ENCODE data around the gene KIRREL3.

KIRREL3 gene

DNA sequence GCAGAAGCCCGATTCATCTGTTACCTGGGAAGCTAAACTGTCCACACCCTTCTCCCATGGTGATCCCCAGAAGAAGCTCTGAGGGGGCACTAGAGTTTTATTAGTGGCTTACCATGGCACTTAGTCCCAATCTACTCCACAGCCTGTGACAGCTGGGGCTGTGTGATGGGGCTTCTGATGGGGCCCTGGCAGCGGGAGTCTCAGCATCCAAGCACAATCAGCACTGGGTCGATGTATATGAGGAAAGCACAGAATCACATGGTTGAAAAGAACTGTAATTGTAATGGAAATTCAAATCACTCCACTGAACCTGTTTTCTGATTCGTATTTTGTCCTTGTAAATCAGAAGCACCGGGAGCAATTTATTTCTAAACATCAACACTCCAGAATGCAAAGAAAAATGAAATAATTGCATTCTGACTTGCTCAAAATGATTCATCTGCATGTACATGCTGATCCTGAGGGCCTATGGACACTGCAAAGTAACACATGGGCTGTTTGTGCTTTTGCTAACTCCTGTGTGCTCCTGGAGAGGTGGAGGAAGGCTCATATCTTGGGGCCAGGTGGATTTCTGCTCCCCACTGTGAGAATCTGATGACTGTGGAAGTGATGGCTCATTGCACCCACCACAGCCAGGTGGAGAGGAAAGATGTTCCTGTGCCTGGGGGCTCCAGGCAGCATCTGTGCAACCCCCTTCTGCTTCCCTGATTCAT is 203.0 kb downstream of the KIRREL3 start:
- Histone ChIP-seq H3K4me1 (ENCODE audit: control insufficient read depth, low read depth, low read length) (peaks cover 6% of the 10 kb centered on the region), H3K36me3 (ENCODE audit: control insufficient read depth, low read depth, low read length) (no peaks in the 10 kb centered on the region), H3K4me3 (ENCODE audit: low read length) (no peak overlapping the region), H3K27ac (ENCODE audit: low read length) (no peak overlapping the region), H3K27me3 (ENCODE audit: control insufficient read depth, insufficient read depth, low read length) (no peaks in the 10 kb centered on the region), H3K9me3 (ENCODE audit: control insufficient read depth, low read depth, low read length) (no peaks in the 10 kb centered on the region), H3K9ac (ENCODE audit: low read length) (no peak overlapping the region)

GRCh38 chr11:126793596-126793995 is 207.0 kb downstream of the KIRREL3 start:
- H3K4me1 ChIP-seq (ENCODE audit: control insufficient read depth, low read depth, low read length): peaks cover 6% of the 10 kb centered on the region
- H3K9me3 ChIP-seq (ENCODE audit: control insufficient read depth, low read depth, low read length): no peaks in the 10 kb centered on the region
- no peaks in the 10 kb centered on the region for H3K36me3 ChIP-seq (ENCODE audit: control insufficient read depth, low read depth, low read length)
- no peak overlapping the region for H3K9ac ChIP-seq (ENCODE audit: low read length)
- H3K27ac ChIP-seq (ENCODE audit: low read length): no peak overlapping the region
- no peak overlapping the region for H3K4me3 ChIP-seq (ENCODE audit: low read length)
- no peaks in the 10 kb centered on the region for H3K27me3 ChIP-seq (ENCODE audit: control insufficient read depth, insufficient read depth, low read length)

GRCh38 chr11:126791991-126792390 is 208.6 kb downstream of the KIRREL3 start:
- Histone ChIP-seq H3K4me1 (ENCODE audit: control insufficient read depth, low read depth, low read length) (no peaks in the 10 kb centered on the region), H3K9ac (ENCODE audit: low read length) (no peak overlapping the region), H3K36me3 (ENCODE audit: control insufficient read depth, low read depth, low read length) (no peaks in the 10 kb centered on the region), H3K27me3 (ENCODE audit: control insufficient read depth, insufficient read depth, low read length) (no peaks in the 10 kb centered on the region), H3K27ac (ENCODE audit: low read length) (no peak overlapping the region), H3K9me3 (ENCODE audit: control insufficient read depth, low read depth, low read length) (no peaks in the 10 kb centered on the region), H3K4me3 (ENCODE audit: low read length) (no peak overlapping the region)

DNA sequence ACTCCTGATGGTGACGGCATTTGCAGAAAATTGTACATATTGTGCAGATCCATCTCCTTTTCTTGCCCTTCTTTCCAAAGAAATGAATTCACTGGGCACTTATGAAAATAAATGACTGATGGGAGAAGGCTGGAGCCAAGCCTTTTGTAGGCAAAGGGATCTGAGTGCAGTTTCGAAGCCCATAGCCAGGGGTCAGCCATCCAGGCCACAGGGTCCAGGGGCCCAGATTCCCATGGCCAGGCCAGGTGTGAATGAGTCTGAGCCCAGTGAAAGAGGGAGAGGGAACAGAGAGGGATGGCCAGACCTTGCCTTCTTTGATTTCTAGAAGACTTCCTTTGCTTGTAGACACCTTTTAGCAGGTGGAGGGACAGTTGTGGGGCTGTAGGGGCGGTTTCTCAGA is 209.1 kb downstream of the KIRREL3 start:
- H3K4me1 ChIP-seq (ENCODE audit: control insufficient read depth, low read depth, low read length): no peaks in the 10 kb centered on the region
- no peak overlapping the region for H3K27ac ChIP-seq (ENCODE audit: low read length)
- no peaks in the 10 kb centered on the region for H3K36me3 ChIP-seq (ENCODE audit: control insufficient read depth, low read depth, low read length)
- H3K27me3 ChIP-seq (ENCODE audit: control insufficient read depth, insufficient read depth, low read length): no peaks in the 10 kb centered on the region
- H3K4me3 ChIP-seq (ENCODE audit: low read length): no peak overlapping the region
- H3K9ac ChIP-seq (ENCODE audit: low read length): no peak overlapping the region
- no peaks in the 10 kb centered on the region for H3K9me3 ChIP-seq (ENCODE audit: control insufficient read depth, low read depth, low read length)

GRCh38 chr11:126790550-126791081 is 210.0 kb downstream of the KIRREL3 start:
- no peaks in the 10 kb centered on the region for H3K9me3 ChIP-seq (ENCODE audit: control insufficient read depth, low read depth, low read length)
- H3K27me3 ChIP-seq (ENCODE audit: control insufficient read depth, insufficient read depth, low read length): no peaks in the 10 kb centered on the region
- no peak overlapping the region for H3K4me3 ChIP-seq (ENCODE audit: low read length)
- H3K9ac ChIP-seq (ENCODE audit: low read length): no peak overlapping the region
- H3K4me1 ChIP-seq (ENCODE audit: control insufficient read depth, low read depth, low read length): no peaks in the 10 kb centered on the region
- H3K36me3 ChIP-seq (ENCODE audit: control insufficient read depth, low read depth, low read length): no peaks in the 10 kb centered on the region
- no peak overlapping the region for H3K27ac ChIP-seq (ENCODE audit: low read length)

- Histone ChIP-seq H3K4me3 (ENCODE audit: low read length) (no peak overlapping the region), H3K27ac (ENCODE audit: low read length) (no peak overlapping the region), H3K9me3 (ENCODE audit: control insufficient read depth, low read depth, low read length) (no peaks in the 10 kb centered on the region), H3K4me1 (ENCODE audit: control insufficient read depth, low read depth, low read length) (peaks cover 6% of the 10 kb centered on the region), H3K9ac (ENCODE audit: low read length) (no peak overlapping the region), H3K36me3 (ENCODE audit: control insufficient read depth, low read depth, low read length) (no peaks in the 10 kb centered on the region), H3K27me3 (ENCODE audit: control insufficient read depth, insufficient read depth, low read length) (no peaks in the 10 kb centered on the region)
These were observed 217.8 kb downstream of the KIRREL3 start for GRCh38 chr11:126782810-126783209.

- H3K4me1 ChIP-seq (ENCODE audit: control insufficient read depth, low read depth, low read length): peaks cover 6% of the 10 kb centered on the region
- no peak overlapping the region for H3K4me3 ChIP-seq (ENCODE audit: low read length)
- H3K36me3 ChIP-seq (ENCODE audit: control insufficient read depth, low read depth, low read length): no peaks in the 10 kb centered on the region
- no peak overlapping the region for H3K9ac ChIP-seq (ENCODE audit: low read length)
- no peaks in the 10 kb centered on the region for H3K27me3 ChIP-seq (ENCODE audit: control insufficient read depth, insufficient read depth, low read length)
- no peak overlapping the region for H3K27ac ChIP-seq (ENCODE audit: low read length)
- no peaks in the 10 kb centered on the region for H3K9me3 ChIP-seq (ENCODE audit: control insufficient read depth, low read depth, low read length)
These were observed 218.6 kb downstream of the KIRREL3 start for GRCh38 chr11:126781942-126782341.

GRCh38 chr11:126776119-126776518 is 224.5 kb downstream of the KIRREL3 start:
- H3K27me3 ChIP-seq (ENCODE audit: control insufficient read depth, insufficient read depth, low read length): no peaks in the 10 kb centered on the region
- no peak overlapping the region for H3K4me3 ChIP-seq (ENCODE audit: low read length)
- no peak overlapping the region for H3K9ac ChIP-seq (ENCODE audit: low read length)
- H3K4me1 ChIP-seq (ENCODE audit: control insufficient read depth, low read depth, low read length): no peaks in the 10 kb centered on the region
- H3K9me3 ChIP-seq (ENCODE audit: control insufficient read depth, low read depth, low read length): no peaks in the 10 kb centered on the region
- H3K36me3 ChIP-seq (ENCODE audit: control insufficient read depth, low read depth, low read length): no peaks in the 10 kb centered on the region
- H3K27ac ChIP-seq (ENCODE audit: low read length): no peak overlapping the region

DNA sequence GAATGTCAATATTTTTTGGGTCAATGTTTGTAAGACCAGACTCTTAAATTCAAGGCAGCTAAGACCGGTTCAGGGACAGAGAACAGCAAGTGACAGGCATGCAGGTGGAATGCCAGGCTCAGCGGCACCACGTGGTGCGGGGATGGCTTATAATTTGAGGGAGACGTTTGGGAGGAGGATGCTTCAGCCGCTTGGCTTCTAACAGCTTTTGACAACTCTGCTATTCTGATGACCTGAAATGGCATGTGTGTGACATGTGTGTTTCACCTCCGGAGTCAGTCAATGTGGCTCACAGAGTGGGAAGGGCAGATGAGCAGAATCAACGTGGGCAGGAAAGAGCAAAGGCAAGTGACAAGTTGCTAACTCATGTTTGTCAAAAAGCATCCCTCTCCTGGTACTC is 228.3 kb downstream of the KIRREL3 start:
- no peak overlapping the region for H3K27ac ChIP-seq (ENCODE audit: low read length)
- H3K4me1 ChIP-seq (ENCODE audit: control insufficient read depth, low read depth, low read length): no peaks in the 10 kb centered on the region
- H3K27me3 ChIP-seq (ENCODE audit: control insufficient read depth, insufficient read depth, low read length): no peaks in the 10 kb centered on the region
- no peak overlapping the region for H3K9ac ChIP-seq (ENCODE audit: low read length)
- no peaks in the 10 kb centered on the region for H3K9me3 ChIP-seq (ENCODE audit: control insufficient read depth, low read depth, low read length)
- no peaks in the 10 kb centered on the region for H3K36me3 ChIP-seq (ENCODE audit: control insufficient read depth, low read depth, low read length)
- no peak overlapping the region for H3K4me3 ChIP-seq (ENCODE audit: low read length)

GRCh38 chr11:126768702-126769101 is 231.9 kb downstream of the KIRREL3 start:
- Histone ChIP-seq H3K27me3 (ENCODE audit: control insufficient read depth, insufficient read depth, low read length) (no peaks in the 10 kb centered on the region), H3K9ac (ENCODE audit: low read length) (no peak overlapping the region), H3K27ac (ENCODE audit: low read length) (no peak overlapping the region), H3K4me3 (ENCODE audit: low read length) (no peak overlapping the region), H3K9me3 (ENCODE audit: control insufficient read depth, low read depth, low read length) (no peaks in the 10 kb centered on the region), H3K36me3 (ENCODE audit: control insufficient read depth, low read depth, low read length) (no peaks in the 10 kb centered on the region), H3K4me1 (ENCODE audit: control insufficient read depth, low read depth, low read length) (no peaks in the 10 kb centered on the region)

DNA sequence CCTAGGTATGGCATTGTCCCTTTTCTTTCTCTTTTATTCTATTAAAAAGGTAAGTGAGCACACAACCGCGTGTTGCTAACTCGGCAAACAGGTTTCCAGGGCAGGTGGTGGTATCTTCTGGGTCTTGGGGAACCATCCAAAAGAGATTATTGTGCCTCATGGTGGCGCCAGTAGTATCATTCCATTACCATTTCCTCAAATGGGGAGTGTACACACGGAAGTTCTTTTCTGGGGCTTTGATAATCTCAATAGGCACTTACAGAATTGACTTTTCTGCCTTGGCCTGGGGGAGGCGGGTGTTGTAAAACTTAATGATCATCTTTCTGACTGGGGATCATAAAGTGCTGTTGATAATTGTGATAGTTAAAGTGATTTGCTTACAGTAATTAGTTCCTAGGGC is 234.1 kb downstream of the KIRREL3 start:
- H3K9me3 ChIP-seq (ENCODE audit: control insufficient read depth, low read depth, low read length): no peaks in the 10 kb centered on the region
- H3K27me3 ChIP-seq (ENCODE audit: control insufficient read depth, insufficient read depth, low read length): no peaks in the 10 kb centered on the region
- no peak overlapping the region for H3K4me3 ChIP-seq (ENCODE audit: low read length)
- H3K27ac ChIP-seq (ENCODE audit: low read length): no peak overlapping the region
- no peaks in the 10 kb centered on the region for H3K36me3 ChIP-seq (ENCODE audit: control insufficient read depth, low read depth, low read length)
- H3K9ac ChIP-seq (ENCODE audit: low read length): no peak overlapping the region
- H3K4me1 ChIP-seq (ENCODE audit: control insufficient read depth, low read depth, low read length): no peaks in the 10 kb centered on the region

DNA sequence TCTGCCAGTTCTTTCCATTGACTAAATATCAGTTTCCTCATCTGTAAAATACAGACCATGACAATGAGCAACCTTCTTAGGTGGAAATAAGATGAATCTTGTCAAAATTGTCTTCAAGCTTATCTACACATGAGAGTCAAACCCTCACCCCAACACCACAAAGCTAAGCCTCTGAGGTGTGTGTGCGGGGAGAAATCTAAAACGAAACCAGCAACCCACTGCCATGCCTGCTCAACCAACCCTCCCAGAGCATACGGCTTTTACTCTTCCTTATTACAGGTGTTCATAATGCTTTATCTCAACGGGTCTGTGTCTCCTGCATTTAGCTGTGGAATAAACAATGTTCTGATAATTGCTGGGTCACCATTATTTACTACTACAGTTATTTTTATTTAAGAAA is 235.4 kb downstream of the KIRREL3 start:
- no peaks in the 10 kb centered on the region for H3K36me3 ChIP-seq (ENCODE audit: control insufficient read depth, low read depth, low read length)
- no peak overlapping the region for H3K27ac ChIP-seq (ENCODE audit: low read length)
- H3K4me3 ChIP-seq (ENCODE audit: low read length): no peak overlapping the region
- H3K9me3 ChIP-seq (ENCODE audit: control insufficient read depth, low read depth, low read length): no peaks in the 10 kb centered on the region
- H3K9ac ChIP-seq (ENCODE audit: low read length): no peak overlapping the region
- no peaks in the 10 kb centered on the region for H3K4me1 ChIP-seq (ENCODE audit: control insufficient read depth, low read depth, low read length)
- no peaks in the 10 kb centered on the region for H3K27me3 ChIP-seq (ENCODE audit: control insufficient read depth, insufficient read depth, low read length)
